HG02642 (cell line): ENCODE measurements around the gene CNOT11.
"Not testable (repeated sequence)": the region's sequence is repeated elsewhere in the genome, so short reads cannot be mapped to it uniquely, and the experiment has no call there.

Source experiments
- ATAC-seq: cut with Tn5 transposase; IDR thresholded peaks from one replicate; pipeline ENCODE4 v1.9.1; 2021; ENCODE audit warnings: mild to moderate bottlenecking; ENCODE audit not compliant: unreplicated experiment, poor library complexity

The CNOT11 gene

GRCh38 chr2:101252408-101253012 is at the start of gene CNOT11:
CNOT11 (plus strand) TSS chr2:101252886; CDS start chr2:101252965, 79 bp downstream.
- ATAC-seq: peak; percentile 91

GRCh38 chr2:101204400-101205115 is 48.1 kb upstream of the CNOT11 start:
- ATAC-seq: no peak

GRCh38 chr2:101205521-101206479 is 46.9 kb upstream of the CNOT11 start:
- peak; percentile 51 for ATAC-seq

- ATAC-seq: no peak
These were observed 43.9 kb upstream of the CNOT11 start for GRCh38 chr2:101208830-101209229.

- no peak for ATAC-seq
These were observed 33.4 kb upstream of the CNOT11 start for GRCh38 chr2:101219246-101219645.

- ATAC-seq: not testable (repeated sequence)
These were observed 32.6 kb upstream of the CNOT11 start for GRCh38 chr2:101220091-101220490.

GRCh38 chr2:101223814-101224231 is 28.9 kb upstream of the CNOT11 start:
- ATAC-seq: peak; percentile 96

- ATAC-seq: no peak
These were observed 22.1 kb upstream of the CNOT11 start for GRCh38 chr2:101230541-101231001.

- no peak for ATAC-seq
These were observed 21.4 kb upstream of the CNOT11 start for GRCh38 chr2:101231240-101231639.

GRCh38 chr2:101231937-101232730 is 20.6 kb upstream of the CNOT11 start:
- no peak for ATAC-seq

- no peak for ATAC-seq
These were observed 19.9 kb upstream of the CNOT11 start for GRCh38 chr2:101232770-101233169.

GRCh38 chr2:101234169-101234938 is 18.3 kb upstream of the CNOT11 start:
- ATAC-seq: no peak

GRCh38 chr2:101235956-101236355 is 16.7 kb upstream of the CNOT11 start:
- ATAC-seq: not testable (repeated sequence)

GRCh38 chr2:101237944-101238343 is 14.7 kb upstream of the CNOT11 start:
- not testable (repeated sequence) for ATAC-seq

GRCh38 chr2:101238930-101239759 is 13.5 kb upstream of the CNOT11 start:
- no peak for ATAC-seq

GRCh38 chr2:101239760-101240118 is 12.9 kb upstream of the CNOT11 start:
- not testable (repeated sequence) for ATAC-seq

- ATAC-seq: not testable (repeated sequence)
These were observed 12.0 kb upstream of the CNOT11 start for GRCh38 chr2:101240694-101241093.

GRCh38 chr2:101241158-101241557 is 11.5 kb upstream of the CNOT11 start:
- no peak for ATAC-seq
